Measurements from ENCODE around the gene CRELD2.

DNA sequence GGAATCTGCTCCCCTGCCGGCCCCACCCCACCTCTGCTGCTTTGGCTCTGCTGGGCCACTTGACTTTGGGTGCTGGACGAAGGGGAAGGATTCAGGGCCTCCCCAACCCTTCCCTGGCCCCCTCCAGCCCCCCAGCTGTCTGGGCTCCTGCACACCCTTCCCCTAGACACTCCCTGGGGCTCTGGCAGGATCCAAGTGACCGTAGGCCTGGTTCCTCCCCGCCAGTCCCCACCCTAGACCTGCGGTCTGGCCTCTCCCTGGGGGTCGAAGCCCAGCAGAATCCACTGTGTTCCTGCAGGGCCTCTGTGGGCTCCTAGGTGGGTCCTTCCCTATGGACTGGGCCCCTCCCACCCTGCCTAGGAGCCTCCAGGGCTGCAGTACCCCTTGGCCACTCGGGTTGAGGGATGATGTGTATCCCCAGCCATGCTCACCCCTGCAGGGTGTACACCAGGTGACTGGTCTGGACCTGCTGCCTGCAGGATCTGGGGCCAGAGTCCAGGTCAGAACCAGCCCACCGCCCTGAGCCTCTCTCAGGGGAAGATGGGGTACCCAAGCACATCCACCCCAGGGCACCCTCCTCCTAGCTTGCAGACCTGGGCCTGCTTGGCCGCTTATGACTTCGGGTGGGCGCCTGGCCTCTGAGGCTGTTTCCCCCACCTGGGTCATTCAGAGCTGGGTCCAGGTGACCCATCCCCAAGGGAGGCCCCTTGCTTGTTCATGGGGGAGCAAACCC is 47.8 kb downstream of the CRELD2 start:
- TF ChIP-seq EZH2 (optimal IDR thresholded peaks at IDR 0.05; ENCODE audit: low read depth, low read length), result no peak
- TF ChIP-seq CTCF (IDR thresholded peaks at IDR 0.05; ENCODE audit: low read length), result no peak
- TF ChIP-seq EZH2phosphoT487 (IDR thresholded peaks at IDR 0.05; ENCODE audit: low read length), result no peak

Data from MM.1S (cell line).